ENCODE data around the gene TMEM150B. TPM values are rescaled to one million over a fixed set of nuclear protein-coding genes. Genes with fewer than 3 reads are reported as not detected.

The TMEM150B gene
- total RNA-seq, 3 donors from 2014 or later, result 31.6 to 62.1 (median 36.4) TPM

DNA sequence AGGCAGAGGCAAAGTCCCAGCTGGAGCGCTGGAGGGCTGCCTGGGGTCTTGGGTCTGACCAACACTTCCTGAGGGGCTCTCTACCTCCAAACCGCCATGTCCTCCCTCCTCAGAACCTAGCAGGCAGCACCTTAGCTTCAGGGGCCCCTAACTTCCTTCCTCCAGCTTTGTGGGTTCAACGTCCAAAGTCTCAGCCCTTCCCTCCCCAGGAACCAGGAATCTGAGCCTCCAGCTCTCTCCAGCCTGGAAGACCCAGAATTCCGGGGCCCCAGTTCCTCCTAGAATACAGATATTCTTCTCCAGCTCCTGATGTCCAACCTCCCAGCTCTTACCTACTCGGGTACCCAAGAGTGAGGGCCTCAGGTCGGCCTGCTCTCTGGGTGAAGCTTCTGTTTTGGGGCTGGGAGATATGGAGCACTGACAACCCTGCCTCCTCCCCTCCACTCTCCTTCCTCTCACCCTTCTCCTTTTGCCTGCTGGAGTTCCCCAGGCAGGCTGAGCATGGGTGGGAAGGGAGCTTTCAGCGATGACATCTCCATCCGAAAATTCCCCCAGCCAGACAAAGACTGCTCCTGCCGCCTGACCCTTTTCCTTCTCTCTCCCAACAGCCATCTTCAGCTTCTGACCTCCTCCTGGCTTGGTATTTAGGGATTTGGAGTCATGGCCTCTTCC, 3.5 kb downstream of the TMEM150B start:
- peak in 1 of 3 donors; percentile 47 for DNase-seq
- ATAC-seq, result peak; percentile 84
- Histone ChIP-seq H3K36me3 (ENCODE audit: low read depth) (no peaks in the 10 kb centered on the region), H3K4me3 (no peak overlapping the region), H3K9me3 (no peaks in the 10 kb centered on the region), H3K4me1 (ENCODE audit: low read depth) (peaks cover 9% of the 10 kb centered on the region)
- intact Hi-C loops (cut with DNase I, micrococcal nuclease), result no loop called here
- TF ChIP-seq, protein P1, sequence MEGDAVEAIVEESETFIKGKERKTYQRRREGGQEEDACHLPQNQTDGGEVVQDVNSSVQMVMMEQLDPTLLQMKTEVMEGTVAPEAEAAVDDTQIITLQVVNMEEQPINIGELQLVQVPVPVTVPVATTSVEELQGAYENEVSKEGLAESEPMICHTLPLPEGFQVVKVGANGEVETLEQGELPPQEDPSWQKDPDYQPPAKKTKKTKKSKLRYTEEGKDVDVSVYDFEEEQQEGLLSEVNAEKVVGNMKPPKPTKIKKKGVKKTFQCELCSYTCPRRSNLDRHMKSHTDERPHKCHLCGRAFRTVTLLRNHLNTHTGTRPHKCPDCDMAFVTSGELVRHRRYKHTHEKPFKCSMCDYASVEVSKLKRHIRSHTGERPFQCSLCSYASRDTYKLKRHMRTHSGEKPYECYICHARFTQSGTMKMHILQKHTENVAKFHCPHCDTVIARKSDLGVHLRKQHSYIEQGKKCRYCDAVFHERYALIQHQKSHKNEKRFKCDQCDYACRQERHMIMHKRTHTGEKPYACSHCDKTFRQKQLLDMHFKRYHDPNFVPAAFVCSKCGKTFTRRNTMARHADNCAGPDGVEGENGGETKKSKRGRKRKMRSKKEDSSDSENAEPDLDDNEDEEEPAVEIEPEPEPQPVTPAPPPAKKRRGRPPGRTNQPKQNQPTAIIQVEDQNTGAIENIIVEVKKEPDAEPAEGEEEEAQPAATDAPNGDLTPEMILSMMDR (IDR thresholded peaks at IDR 0.05), result no peak

DNA sequence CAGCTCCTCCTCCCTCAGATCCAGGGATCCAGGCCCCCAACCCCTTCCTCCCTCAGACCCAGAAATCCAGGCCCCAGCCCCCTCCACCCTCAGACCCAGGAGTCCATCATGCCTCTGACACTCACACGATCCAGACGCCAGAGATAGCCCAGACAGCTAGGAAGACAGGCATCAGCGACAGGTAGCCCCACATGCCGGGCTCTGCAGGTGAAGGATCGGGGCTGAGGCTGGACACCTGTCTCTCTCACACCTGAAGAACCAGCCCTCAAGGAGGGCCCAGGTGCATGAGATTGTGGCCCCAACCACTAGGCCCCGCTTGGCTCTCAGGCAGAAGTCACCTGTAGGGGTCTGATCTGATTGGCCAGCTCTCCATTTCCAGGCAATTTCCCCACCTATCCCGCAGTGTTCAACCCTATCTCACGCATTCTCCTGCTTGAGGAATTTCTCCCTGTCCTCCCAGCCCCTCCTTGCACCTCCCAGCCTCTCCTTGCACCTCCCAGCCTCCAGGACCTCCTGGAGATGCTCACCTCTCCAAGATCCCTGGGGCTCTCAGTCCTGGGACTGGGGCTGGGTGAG, 4.2 kb downstream of the TMEM150B start:
- H3K4me1 ChIP-seq (ENCODE audit: low read depth), result peaks cover 9% of the 10 kb centered on the region
- DNase-seq (no peak), ATAC-seq (peak; percentile 6)
- intact Hi-C loops (cut with DNase I, micrococcal nuclease), result no loop called here
- no peak overlapping the region for H3K4me3 ChIP-seq
- TF ChIP-seq, protein P1 (IDR thresholded peaks at IDR 0.05), result no peak
- no peaks in the 10 kb centered on the region for H3K36me3 ChIP-seq (ENCODE audit: low read depth)
- no peaks in the 10 kb centered on the region for H3K9me3 ChIP-seq

- Histone ChIP-seq H3K36me3 (ENCODE audit: low read depth) (no peaks in the 10 kb centered on the region), H3K9me3 (no peaks in the 10 kb centered on the region), H3K4me1 (ENCODE audit: low read depth) (peaks cover 9% of the 10 kb centered on the region), H3K4me3 (no peak overlapping the region)
- intact Hi-C loops (cut with DNase I, micrococcal nuclease), result no loop called here
- TF ChIP-seq, protein P1 (IDR thresholded peaks at IDR 0.05), result no peak
- no peak for ATAC-seq
- peak in 1 of 3 donors; percentile 38 for DNase-seq
Measured at GRCh38 chr19:55319785-55320184, 5.4 kb downstream of the TMEM150B start.

DNA sequence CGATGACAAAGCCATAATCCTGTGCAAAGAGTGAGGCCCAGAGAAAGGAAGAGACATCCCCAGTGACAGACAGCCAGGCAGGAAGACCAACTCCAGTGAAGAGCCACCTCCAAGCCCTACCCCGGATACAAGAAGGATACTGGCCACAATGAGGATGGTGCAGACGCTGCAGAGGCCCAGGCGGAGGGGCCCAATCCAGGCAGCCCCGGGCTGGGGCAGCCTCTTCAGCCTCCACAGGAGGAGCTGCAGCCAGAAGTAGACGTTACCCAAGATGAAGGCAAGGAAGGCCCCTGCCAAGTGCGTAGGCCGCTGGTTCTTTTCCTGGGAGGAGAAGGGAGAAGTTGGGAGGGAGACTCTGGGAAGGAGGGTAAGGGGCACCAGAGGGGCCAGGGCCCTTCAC, 8.5 kb downstream of the TMEM150B start:
- intact Hi-C loops (cut with DNase I, micrococcal nuclease), result no loop called here
- DNase-seq, result no peak
- Histone ChIP-seq H3K4me3 (no peak overlapping the region), H3K36me3 (ENCODE audit: low read depth) (no peaks in the 10 kb centered on the region), H3K9me3 (no peaks in the 10 kb centered on the region), H3K4me1 (ENCODE audit: low read depth) (no peaks in the 10 kb centered on the region)
- TF ChIP-seq, protein P1 (IDR thresholded peaks at IDR 0.05), result no peak
- no peak for ATAC-seq

- Histone ChIP-seq H3K4me1 (ENCODE audit: low read depth) (no peaks in the 10 kb centered on the region), H3K36me3 (ENCODE audit: low read depth) (no peaks in the 10 kb centered on the region), H3K9me3 (no peaks in the 10 kb centered on the region), H3K4me3 (no peak overlapping the region)
- intact Hi-C loops (cut with DNase I, micrococcal nuclease), result no loop called here
- ATAC-seq (no peak), DNase-seq (no peak)
- TF ChIP-seq, protein P1 (IDR thresholded peaks at IDR 0.05), result no peak
Measured at GRCh38 chr19:55315956-55316525, 9.1 kb downstream of the TMEM150B start.
